Type B pancreatic cell (in vitro differentiated cells): ENCODE data around the gene LRRC47. TPM values are rescaled to one million over a fixed set of nuclear protein-coding genes. Genes with fewer than 3 reads are reported as not detected.

Experiments used
- DNase-seq: peaks from one replicate; pipeline ENCODE4 v3.0.0; 2021; ENCODE audit warnings: mixed read lengths; ENCODE audit not compliant: unreplicated experiment; ENCODE audit errors: extremely low spot score
- H3K27ac Mint-ChIP-seq: 2 replicates; pipeline ENCODE4 v1.8.0; 2021; ENCODE audit warnings: mild to moderate bottlenecking, mixed read lengths
- H3K27me3 Mint-ChIP-seq: 2 replicates; pipeline ENCODE4 v1.8.0; 2021; ENCODE audit warnings: mixed read lengths
- H3K36me3 Mint-ChIP-seq: 2 replicates; pipeline ENCODE4 v1.8.0; 2021; ENCODE audit warnings: mixed read lengths
- H3K4me1 Mint-ChIP-seq: one replicate; pipeline ENCODE4 v1.8.0; 2021; ENCODE audit warnings: mixed read lengths; ENCODE audit not compliant: unreplicated experiment
- H3K4me3 Mint-ChIP-seq: 2 replicates; pipeline ENCODE4 v1.8.0; 2021; ENCODE audit warnings: mild to moderate bottlenecking, mixed read lengths
- H3K9me3 Mint-ChIP-seq: 2 replicates; pipeline ENCODE4 v1.8.0; 2021; ENCODE audit warnings: mixed read lengths
- total RNA-seq: library from RNA; stranded (reverse); gene quantifications from 2 replicates; pipeline ENCODE4 v1.2.1, GENCODE V29; 2021; ENCODE audit warnings: low replicate concordance
- TF ChIP-seq, protein P1 (sequence below): fragments of 200-600 bp; sonication (generic); conservative IDR thresholded peaks from 2 replicates; pipeline ENCODE4 v1.5.0; 2021; ENCODE audit warnings: antibody characterized with exemption, mild to moderate bottlenecking

LRRC47 gene
- total RNA-seq, 1 donor from 2014 or later: 56.5 TPM

DNA sequence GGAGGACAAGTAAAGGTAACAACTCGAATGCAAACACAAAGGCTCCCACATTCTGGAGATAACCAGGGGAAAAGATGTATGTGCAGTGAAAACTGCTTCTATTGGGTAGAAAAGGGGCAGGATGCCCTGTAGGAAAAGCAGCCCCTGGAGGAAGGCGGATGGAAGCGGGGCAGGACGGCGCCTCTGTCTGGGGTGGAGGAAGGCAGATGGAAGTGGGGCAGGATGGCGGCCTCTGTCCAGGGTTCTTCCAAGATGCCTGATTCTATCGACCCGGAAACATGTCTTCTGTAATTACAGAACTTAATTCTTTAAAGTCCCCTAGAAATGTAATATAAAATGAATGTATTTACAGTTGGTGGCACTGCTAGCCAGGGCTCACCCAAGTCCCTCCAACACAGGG, 24.0 kb upstream of the LRRC47 start:
- TF ChIP-seq, protein P1, sequence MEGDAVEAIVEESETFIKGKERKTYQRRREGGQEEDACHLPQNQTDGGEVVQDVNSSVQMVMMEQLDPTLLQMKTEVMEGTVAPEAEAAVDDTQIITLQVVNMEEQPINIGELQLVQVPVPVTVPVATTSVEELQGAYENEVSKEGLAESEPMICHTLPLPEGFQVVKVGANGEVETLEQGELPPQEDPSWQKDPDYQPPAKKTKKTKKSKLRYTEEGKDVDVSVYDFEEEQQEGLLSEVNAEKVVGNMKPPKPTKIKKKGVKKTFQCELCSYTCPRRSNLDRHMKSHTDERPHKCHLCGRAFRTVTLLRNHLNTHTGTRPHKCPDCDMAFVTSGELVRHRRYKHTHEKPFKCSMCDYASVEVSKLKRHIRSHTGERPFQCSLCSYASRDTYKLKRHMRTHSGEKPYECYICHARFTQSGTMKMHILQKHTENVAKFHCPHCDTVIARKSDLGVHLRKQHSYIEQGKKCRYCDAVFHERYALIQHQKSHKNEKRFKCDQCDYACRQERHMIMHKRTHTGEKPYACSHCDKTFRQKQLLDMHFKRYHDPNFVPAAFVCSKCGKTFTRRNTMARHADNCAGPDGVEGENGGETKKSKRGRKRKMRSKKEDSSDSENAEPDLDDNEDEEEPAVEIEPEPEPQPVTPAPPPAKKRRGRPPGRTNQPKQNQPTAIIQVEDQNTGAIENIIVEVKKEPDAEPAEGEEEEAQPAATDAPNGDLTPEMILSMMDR: no peak
- no peak for DNase-seq
- Mint-ChIP-seq H3K27me3 (no peaks in the 10 kb centered on the region), H3K9me3 (no peaks in the 10 kb centered on the region), H3K36me3 (peaks cover 9% of the 10 kb centered on the region), H3K27ac (no peak overlapping the region), H3K4me1 (peaks cover 5% of the 10 kb centered on the region), H3K4me3 (no peak overlapping the region)

DNA sequence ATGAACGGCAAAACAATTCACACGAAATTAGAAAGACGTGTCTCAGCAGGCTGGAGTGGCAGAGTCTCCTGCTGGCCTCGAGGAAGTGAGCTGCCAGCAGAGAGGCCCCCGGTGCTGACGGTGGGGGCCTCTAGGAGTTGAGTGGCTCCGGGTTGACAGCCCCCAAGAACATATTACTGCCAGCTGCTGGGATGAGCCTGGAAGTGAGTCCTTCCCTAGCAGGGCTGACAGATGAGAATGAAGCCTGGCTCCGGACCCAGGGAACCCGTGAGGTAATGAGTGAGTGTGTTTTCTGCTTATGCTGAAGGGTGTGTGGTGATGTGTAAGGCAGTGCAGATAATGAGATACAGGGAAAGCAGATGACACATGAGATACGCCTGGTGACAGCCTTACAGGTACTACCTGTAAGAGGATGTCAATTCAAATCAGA, 23.5 kb upstream of the LRRC47 start:
- H3K9me3 Mint-ChIP-seq: no peaks in the 10 kb centered on the region
- no peak overlapping the region for H3K4me3 Mint-ChIP-seq
- no peak overlapping the region for H3K27ac Mint-ChIP-seq
- no peak for DNase-seq
- H3K27me3 Mint-ChIP-seq: no peaks in the 10 kb centered on the region
- peaks cover 9% of the 10 kb centered on the region for H3K36me3 Mint-ChIP-seq
- TF ChIP-seq, protein P1: no peak
- H3K4me1 Mint-ChIP-seq: peaks cover 5% of the 10 kb centered on the region

DNA sequence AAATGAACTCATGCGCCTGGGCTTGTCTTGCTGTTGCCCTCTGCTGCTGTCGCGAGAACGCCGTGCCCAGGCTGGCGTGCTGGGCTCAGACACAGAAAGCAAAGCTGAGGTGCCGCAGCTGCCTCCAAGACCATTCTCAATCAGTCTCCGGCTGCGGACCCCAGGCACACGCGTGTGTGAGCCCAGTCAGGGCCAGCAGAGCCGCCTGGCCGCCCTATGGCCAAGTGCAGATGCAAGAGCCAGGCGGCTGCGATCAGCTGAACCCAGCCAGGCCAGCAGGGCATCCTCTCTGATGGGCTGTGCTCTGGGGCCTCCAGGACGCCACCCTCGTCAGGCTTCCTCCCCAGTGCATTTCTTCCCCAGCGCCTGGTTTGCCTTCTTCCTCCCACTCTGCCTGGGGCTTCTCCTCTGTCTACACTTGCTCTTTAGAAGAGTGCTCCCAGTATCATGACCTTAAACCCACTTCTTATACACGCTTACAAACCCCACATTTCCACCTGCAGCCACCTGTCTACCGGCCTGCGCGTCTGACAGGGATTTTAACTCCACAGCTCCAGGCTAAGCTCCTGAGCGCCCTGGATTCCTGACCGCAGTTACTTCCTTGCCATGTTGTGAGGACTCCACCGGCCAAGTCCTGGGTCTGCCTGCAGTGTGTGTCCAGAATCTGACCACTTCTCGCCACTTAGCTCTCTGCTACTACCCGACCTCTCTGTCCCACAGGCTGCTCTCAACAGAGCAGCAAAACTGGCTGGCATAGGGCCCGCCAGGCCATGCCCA, 21.7 kb upstream of the LRRC47 start:
- Mint-ChIP-seq H3K27me3 (no peaks in the 10 kb centered on the region), H3K4me3 (no peak overlapping the region), H3K36me3 (peaks cover 5% of the 10 kb centered on the region), H3K9me3 (no peaks in the 10 kb centered on the region), H3K27ac (no peak overlapping the region), H3K4me1 (peaks cover 5% of the 10 kb centered on the region)
- TF ChIP-seq, protein P1: no peak
- DNase-seq: no peak

DNA sequence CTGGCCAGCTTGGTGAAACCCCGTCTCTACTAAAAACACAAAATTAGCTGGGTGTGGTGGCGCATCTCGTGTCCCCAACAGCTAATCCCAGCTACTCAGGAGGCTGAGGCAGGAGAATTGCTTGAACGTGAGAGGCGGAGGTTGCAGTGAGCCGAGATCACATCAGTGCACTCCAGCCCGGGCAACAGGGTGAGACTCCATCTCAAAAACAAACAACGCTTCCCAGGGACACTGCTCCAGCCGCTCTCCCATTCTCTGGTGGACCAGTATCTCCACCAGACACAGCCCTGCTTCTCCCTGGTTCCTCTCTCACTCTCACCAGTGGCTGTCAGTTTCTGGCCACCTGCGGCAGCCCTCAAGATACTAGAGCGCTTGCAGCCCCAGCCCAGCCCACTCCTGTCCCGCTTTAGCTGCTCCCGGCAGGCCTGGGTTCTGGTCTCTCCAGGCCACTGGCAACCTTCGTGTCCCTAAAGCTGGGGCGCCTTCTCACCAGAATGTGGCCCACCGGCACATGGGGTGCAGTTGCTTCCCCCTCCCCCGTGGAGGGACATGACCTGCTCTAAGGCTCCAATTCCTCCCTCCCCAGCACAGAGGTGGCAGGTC, 20.9 kb upstream of the LRRC47 start:
- no peak overlapping the region for H3K27ac Mint-ChIP-seq
- no peaks in the 10 kb centered on the region for H3K9me3 Mint-ChIP-seq
- H3K27me3 Mint-ChIP-seq: no peaks in the 10 kb centered on the region
- no peak overlapping the region for H3K4me3 Mint-ChIP-seq
- H3K36me3 Mint-ChIP-seq: peaks cover 5% of the 10 kb centered on the region
- H3K4me1 Mint-ChIP-seq: peaks cover 5% of the 10 kb centered on the region
- DNase-seq: no peak
- TF ChIP-seq, protein P1: no peak

DNA sequence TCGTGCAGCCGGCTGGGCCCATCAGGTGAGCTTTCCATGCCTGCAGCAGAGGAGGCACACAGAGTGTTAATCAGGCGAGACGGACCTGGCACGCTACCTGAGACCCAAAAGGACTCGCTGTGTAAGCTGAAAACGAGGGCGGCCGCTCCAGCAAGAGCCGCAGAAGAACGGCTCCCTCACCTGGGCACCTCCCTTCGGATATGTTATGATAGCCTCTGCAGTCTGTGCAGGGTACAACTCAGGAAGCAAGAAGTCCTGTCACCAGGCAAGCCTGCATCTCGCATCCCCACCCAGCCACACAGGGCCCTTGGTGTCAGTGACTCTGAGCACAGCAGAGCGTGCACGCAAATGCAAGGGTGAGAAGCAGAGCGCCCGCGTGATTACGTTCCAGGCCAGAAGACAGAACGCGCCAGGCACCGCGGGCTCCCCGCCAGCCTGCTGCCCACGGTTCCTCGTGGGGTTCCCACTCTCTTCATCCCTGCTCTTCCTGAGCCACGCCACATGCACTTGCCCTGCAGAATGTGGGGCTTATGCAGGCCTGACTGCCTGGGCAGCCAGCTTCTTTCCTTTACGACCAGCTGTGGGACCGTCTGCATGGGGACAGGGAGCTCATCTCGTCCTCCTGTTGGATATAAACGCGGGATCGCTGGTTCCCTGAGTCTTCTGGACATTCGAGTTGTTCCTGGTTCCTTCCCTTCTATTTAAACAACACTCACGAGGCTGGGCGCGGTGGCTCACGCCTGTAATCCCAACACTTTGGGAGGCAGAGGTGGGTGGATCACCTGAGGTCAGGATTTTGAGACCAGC, 20.2 kb upstream of the LRRC47 start:
- Mint-ChIP-seq H3K9me3 (no peaks in the 10 kb centered on the region), H3K36me3 (peaks cover 5% of the 10 kb centered on the region), H3K4me1 (peaks cover 5% of the 10 kb centered on the region), H3K27ac (no peak overlapping the region), H3K27me3 (peaks cover under 1% of the 10 kb centered on the region), H3K4me3 (no peak overlapping the region)
- TF ChIP-seq, protein P1: no peak
- DNase-seq: no peak
